Activated naive CD8-positive, alpha-beta T cell treated with anti-CD3 and anti-CD28 coated beads for 36 hours (primary cell): ENCODE results near the gene ELL. TPM values are rescaled to one million over a fixed set of nuclear protein-coding genes. Genes with fewer than 3 reads are reported as not detected.

Source experiments
- DNase-seq: peaks from one replicate; pipeline ENCODE4 v3.0.0; 2021
- H3K27ac Mint-ChIP-seq: one replicate; pipeline ENCODE4 v1.8.0; 2022; ENCODE audit warnings: mild to moderate bottlenecking, moderate library complexity, mixed read lengths
- H3K27me3 Mint-ChIP-seq: one replicate; pipeline ENCODE4 v1.8.0; 2022; ENCODE audit warnings: mild to moderate bottlenecking, mixed read lengths
- H3K36me3 Mint-ChIP-seq: one replicate; pipeline ENCODE4 v1.8.0; 2021; ENCODE audit warnings: mild to moderate bottlenecking, mixed read lengths
- H3K4me1 Mint-ChIP-seq: one replicate; pipeline ENCODE4 v1.8.0; 2021; ENCODE audit warnings: mixed read lengths
- H3K4me3 Mint-ChIP-seq: one replicate; pipeline ENCODE4 v1.8.0; 2022; ENCODE audit warnings: mild to moderate bottlenecking, moderate library complexity, mixed read lengths
- H3K9me3 Mint-ChIP-seq: one replicate; pipeline ENCODE4 v1.8.0; 2022; ENCODE audit warnings: mixed read lengths
- total RNA-seq, 2 experiments: library from RNA; stranded (reverse); gene quantifications; one replicate each; pipeline ENCODE4 v1.2.3, GENCODE V29; 2021

The ELL gene
- total RNA-seq, 2 experiments from 2014 or later = 20.0 to 21.0 TPM

DNA sequence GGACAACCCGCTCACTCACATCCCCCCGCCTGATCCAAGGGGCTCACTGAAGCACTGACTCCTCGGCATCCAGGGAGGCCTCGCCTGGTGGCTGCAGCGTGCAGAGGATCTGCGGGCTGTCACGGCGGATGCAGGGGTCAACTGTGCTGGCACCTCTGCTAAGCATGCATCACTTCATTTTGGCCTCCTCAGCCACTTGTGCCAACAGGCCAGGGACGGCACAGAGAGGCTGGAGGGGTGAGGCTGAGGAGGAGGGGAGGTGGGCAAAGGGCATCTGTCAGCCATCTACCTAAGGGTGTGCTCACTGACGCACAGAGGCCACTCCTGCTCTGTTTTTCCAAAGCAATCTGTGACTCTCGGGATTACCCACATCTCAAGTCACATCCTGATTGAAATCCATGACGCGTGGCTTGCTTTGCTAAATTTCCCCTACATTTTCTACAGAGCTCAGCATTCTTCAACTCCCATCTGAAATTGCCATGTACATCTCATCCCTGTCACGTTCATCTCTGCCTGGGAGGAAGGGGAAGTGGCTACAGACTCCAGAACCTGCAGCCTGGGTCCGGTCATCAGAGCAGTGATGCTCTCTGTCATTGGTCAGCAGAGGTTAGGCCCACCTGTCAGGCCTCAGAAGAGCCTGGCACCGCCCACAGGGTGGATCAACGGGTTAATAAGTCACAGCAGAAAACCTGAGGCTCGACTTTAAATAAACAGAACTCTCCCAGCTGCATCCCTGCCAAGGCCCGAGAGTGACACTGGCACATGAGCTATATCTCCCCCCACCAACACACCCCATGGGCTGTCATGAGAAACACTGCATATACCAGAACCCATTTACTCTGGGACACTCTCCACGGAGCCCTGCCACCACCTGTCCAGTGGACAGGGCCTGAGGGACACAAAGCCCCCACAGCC is 17.6 kb downstream of the ELL start:
- Mint-ChIP-seq H3K27ac (no peak overlapping the region), H3K4me3 (no peak overlapping the region), H3K9me3 (no peaks in the 10 kb centered on the region), H3K27me3 (no peaks in the 10 kb centered on the region), H3K36me3 (no peaks in the 10 kb centered on the region), H3K4me1 (peaks cover 75% of the 10 kb centered on the region)
- no peak for DNase-seq

DNA sequence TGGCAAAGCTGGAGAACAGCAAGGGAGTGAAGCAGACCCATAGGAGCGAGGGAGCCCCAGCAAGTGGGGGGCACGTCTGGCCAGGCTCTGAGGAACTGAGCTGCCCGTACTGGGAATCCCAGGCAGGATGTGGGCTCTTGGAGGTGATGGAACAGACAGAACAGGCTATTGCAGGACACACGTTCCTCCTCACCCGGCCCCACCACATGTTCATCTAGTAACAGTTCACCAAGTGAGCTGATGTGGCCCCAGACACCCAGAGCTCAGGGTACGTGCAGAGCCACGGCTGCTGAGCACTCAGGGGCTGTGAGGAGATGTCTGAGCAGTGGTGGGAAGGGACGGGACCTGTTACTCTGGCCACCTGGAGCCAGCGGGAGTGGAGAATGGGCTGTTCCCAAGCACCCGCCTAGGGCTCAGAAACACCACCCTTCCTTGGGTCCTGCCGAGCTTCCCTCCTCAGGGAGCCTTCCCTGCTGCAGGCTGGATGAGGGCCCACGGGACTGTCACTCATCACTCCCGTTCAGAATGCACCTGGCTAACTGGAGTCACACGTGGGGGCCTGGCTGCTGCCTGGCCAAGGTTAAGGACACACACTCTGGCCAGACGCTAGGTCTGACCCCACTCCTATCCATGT is 18.4 kb downstream of the ELL start:
- no peaks in the 10 kb centered on the region for H3K27me3 Mint-ChIP-seq
- no peak overlapping the region for H3K4me3 Mint-ChIP-seq
- H3K4me1 Mint-ChIP-seq = peaks cover 78% of the 10 kb centered on the region
- no peak for DNase-seq
- H3K9me3 Mint-ChIP-seq = no peaks in the 10 kb centered on the region
- no peaks in the 10 kb centered on the region for H3K36me3 Mint-ChIP-seq
- peak overlapping the region; percentile 8 for H3K27ac Mint-ChIP-seq

DNA sequence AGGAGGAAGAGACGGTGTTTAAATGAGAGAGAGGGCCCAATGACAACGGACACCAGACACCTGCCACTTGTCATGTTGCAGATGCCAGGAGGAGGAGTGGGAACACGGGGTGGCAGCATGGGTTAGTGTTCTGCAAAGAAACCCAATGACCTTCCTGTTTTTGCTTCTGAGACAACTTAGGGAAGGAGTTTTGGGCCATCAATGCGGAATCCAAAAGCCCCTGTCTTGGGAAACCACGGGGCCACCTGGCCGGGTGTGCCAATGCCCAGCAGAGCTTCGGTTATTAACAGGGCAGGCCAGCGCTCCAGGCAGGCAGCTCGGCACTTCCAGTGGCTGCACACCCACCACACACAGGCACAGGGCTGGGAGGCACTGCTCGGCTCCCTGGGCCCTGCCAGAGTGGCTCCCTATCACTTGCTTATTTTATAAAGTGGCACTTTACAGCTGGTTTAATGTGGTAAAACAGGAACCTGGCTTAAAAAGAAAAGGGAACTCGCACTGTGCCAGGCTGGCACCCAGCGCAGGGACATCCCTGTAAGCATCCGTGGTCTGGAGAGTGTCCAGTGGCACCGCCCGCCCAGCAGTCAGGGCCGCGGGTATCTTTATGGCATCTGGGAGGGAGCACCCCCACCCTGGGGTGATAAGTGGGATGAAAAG is 19.1 kb downstream of the ELL start:
- Mint-ChIP-seq H3K27me3 (no peaks in the 10 kb centered on the region), H3K9me3 (no peaks in the 10 kb centered on the region), H3K4me1 (peaks cover 79% of the 10 kb centered on the region), H3K27ac (peak overlapping the region; percentile 8), H3K36me3 (no peaks in the 10 kb centered on the region), H3K4me3 (no peak overlapping the region)
- no peak for DNase-seq

DNA sequence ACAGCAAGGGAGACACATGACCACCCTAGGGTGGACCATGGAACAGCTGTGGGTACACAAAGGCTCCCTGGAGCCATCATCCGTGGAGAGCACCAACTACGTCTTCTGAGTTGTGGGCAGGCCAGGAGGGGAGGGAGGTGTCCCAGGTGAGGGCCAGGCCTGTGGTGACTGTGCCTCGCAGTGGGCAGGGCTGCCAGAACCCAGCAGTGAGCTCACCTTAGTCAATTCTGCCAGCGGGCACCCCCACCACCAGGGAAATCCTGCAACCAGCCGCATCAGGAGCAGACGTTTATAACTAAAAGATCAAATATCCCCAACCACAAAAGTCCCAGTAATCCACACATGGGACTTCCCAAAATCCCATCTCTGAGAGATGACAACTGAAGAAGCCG is 19.6 kb downstream of the ELL start:
- Mint-ChIP-seq H3K27me3 (no peaks in the 10 kb centered on the region), H3K27ac (no peak overlapping the region), H3K9me3 (no peaks in the 10 kb centered on the region), H3K4me1 (peaks cover 76% of the 10 kb centered on the region), H3K4me3 (no peak overlapping the region), H3K36me3 (no peaks in the 10 kb centered on the region)
- DNase-seq = no peak

DNA sequence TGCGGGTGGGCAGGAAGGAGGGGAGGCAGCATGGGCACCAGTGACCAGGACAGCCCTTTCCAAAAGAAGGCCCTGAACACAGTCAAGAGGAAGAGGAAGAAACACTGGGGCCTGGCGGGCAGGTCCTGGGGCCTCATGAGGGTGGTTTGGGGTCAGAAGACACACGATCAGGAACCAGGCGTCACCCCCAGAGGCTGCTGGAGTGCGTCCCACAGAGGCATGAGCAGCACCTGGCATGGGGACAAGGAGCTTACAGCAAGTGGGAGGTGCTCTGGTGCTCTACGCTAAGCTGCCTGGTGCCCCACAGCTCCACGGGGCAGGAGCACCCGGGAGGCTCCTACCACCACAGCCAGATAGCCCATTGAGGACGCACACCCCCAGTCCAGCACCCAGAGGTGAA is 20.0 kb downstream of the ELL start:
- Mint-ChIP-seq H3K27me3 (no peaks in the 10 kb centered on the region), H3K4me1 (peaks cover 76% of the 10 kb centered on the region), H3K36me3 (no peaks in the 10 kb centered on the region), H3K9me3 (no peaks in the 10 kb centered on the region), H3K4me3 (no peak overlapping the region), H3K27ac (no peak overlapping the region)
- DNase-seq = no peak

DNA sequence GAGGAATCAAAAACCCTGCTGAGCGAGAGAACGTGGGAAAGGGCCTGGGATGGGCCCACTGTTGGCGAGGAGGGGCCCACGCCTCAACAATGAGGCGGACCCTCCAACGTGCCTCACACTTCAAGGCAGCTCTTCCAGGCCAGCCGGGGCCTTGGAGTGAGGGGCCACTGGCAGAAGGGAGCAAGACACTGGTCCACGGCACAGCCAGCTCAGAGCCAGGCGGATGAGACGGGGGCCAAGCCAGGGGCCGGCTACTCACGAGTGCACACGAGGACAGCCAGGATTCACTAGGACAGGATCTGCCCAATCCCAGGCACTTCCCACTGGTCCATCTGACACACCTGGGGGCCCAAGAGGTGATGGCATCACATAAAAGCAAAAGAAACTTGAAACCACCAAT is 20.5 kb downstream of the ELL start:
- no peaks in the 10 kb centered on the region for H3K27me3 Mint-ChIP-seq
- H3K27ac Mint-ChIP-seq = no peak overlapping the region

DNA sequence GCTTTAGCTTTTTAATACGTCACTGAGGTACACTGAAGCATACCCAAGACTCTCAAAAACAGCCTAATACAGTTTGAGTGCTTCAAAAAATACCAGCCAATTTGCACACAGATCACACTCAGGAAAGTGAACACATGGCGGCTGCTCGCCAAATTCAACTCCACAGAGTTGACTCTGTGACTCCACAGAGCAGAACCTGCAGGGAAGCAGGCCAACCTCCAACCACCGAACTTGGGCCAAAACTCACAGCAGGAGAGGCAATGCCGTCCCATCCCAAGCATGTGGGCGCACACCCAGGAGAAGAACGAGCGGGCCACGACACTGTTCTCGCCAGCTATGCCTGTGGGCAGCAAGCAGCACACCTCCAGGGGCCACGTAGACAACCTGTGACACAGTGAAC is 21.1 kb downstream of the ELL start:
- Mint-ChIP-seq H3K27ac (no peak overlapping the region), H3K4me3 (no peak overlapping the region), H3K27me3 (no peaks in the 10 kb centered on the region)

More for the DNA sequence above, 20.5 kb downstream of the ELL start:
- no peaks in the 10 kb centered on the region for H3K9me3 Mint-ChIP-seq
- H3K4me3 Mint-ChIP-seq = no peak overlapping the region
- H3K4me1 Mint-ChIP-seq = peaks cover 75% of the 10 kb centered on the region
- no peaks in the 10 kb centered on the region for H3K36me3 Mint-ChIP-seq
- no peak for DNase-seq

DNA sequence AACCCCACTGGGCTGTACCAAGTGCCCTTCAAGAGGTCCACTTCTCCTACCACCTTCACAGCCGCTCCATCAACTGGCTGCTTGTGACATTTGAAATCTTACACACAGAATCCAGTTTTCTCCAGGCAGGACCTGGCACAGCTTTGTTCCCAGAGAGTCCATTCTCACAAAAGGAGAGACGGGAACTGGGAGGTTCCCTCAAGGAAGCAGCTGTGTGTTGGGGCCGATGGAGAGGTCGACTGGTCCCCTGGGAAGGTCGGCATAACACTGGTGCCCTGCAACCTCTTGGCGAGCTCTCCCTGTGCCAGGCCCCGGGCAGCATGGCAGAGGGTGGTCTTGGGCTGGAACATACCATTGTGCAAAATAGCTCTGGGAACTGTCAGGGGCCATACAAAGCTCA is 21.5 kb downstream of the ELL start:
- H3K27ac Mint-ChIP-seq = no peak overlapping the region
- H3K36me3 Mint-ChIP-seq = no peaks in the 10 kb centered on the region
- H3K9me3 Mint-ChIP-seq = no peaks in the 10 kb centered on the region
- peaks cover 75% of the 10 kb centered on the region for H3K4me1 Mint-ChIP-seq
- DNase-seq = no peak
- no peaks in the 10 kb centered on the region for H3K27me3 Mint-ChIP-seq
- H3K4me3 Mint-ChIP-seq = no peak overlapping the region

More for the DNA sequence above, 21.1 kb downstream of the ELL start:
- Mint-ChIP-seq H3K36me3 (no peaks in the 10 kb centered on the region), H3K9me3 (no peaks in the 10 kb centered on the region), H3K4me1 (peaks cover 76% of the 10 kb centered on the region)
- DNase-seq = no peak

DNA sequence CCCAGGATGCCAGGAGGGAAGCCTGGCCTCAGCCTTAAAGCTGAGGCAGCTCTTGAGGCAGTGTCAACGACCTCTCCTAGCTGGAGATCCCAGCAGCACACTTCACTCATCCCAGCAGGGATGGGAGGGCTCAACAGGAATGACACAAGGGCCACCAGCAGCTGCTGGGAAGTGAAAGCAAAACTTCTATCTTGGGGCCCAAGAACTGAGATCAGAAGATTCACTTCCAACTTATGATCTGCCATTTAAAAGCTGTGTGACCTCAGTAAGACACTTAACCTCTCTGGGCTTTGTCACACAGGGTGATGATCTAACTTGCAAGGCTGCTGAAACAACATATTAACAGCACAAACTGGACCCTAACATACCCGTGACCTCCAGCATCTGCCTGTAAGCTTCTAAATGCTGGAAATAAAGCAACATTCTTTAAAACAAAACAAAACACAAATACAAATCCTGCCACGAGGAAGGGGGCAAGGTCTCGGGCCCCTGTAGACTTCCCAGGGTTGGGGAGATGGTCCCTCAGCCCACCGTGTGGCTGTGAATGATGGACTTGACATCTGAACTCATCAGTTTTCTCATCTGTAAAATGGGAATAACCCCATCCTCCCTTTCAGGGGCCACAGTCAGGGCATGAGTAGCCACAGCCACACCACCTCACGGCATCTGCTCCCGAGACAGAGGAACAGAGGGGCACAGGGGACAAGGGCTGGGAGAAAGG is 22.7 kb downstream of the ELL start:
- Mint-ChIP-seq H3K27ac (peak overlapping the region; percentile 63), H3K4me3 (no peak overlapping the region), H3K9me3 (no peaks in the 10 kb centered on the region), H3K36me3 (no peaks in the 10 kb centered on the region), H3K4me1 (peaks cover 77% of the 10 kb centered on the region), H3K27me3 (no peaks in the 10 kb centered on the region)
- DNase-seq = no peak

DNA sequence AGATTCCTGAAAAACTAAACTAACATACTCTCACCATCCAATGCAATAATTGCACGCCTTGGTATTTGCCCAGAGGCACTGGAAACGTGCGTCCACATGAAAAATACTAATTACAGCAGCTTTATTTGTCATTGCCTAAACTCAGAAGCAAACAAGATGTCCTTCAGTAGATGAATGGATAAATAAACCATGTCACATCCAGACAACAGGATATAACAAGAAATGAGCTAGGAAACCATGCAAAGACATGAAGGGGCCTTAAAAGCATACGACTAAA is 25.0 kb downstream of the ELL start:
- H3K4me1 Mint-ChIP-seq = peaks cover 69% of the 10 kb centered on the region
- no peak for DNase-seq
- no peaks in the 10 kb centered on the region for H3K9me3 Mint-ChIP-seq
- H3K27ac Mint-ChIP-seq = peak overlapping the region; percentile 9
- no peak overlapping the region for H3K4me3 Mint-ChIP-seq
- H3K36me3 Mint-ChIP-seq = no peaks in the 10 kb centered on the region
- H3K27me3 Mint-ChIP-seq = no peaks in the 10 kb centered on the region

DNA sequence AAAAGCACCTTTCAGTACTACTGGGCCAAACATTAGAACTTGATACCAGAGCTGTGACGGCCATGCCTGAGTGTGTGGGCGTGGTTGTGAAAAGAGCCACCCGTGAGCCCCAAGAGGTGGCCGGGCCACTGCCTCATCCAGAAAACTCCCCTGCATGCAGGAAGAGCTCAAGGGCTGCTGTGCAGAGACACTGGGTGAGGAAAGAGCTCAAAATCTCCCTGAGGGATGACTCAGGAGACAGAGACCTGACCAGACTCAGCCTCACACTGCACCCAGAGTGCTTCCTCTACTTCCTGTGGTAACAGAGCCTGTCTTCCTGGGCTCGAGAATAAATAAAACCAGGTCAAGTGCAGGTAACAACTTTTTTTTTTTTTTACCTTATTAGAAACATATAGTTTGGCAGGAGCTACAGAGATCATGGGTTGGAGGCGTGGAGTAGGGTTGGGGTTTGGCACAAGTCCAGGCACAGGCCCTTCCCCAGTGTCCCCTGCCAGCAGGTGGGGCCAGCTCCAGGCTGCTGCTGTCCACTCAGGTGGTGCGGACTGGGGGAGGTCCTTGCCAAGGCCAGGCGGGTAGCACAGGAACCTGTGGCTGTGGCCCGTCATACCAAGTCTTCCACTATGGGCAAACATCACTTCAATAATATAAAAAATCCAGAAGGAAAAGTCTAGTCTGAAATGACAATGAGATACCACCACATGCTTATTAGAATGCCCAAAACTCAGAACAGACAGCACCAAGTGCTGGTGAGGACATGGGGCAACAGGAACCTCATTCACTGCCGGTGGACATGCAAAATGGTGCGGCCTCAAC is 25.5 kb downstream of the ELL start:
- H3K27ac Mint-ChIP-seq = peak overlapping the region; percentile 82
- peak; percentile 61 for DNase-seq
- H3K4me1 Mint-ChIP-seq = peaks cover 65% of the 10 kb centered on the region
- H3K36me3 Mint-ChIP-seq = no peaks in the 10 kb centered on the region
- H3K9me3 Mint-ChIP-seq = no peaks in the 10 kb centered on the region
- H3K4me3 Mint-ChIP-seq = peak overlapping the region; percentile 18
- no peaks in the 10 kb centered on the region for H3K27me3 Mint-ChIP-seq

DNA sequence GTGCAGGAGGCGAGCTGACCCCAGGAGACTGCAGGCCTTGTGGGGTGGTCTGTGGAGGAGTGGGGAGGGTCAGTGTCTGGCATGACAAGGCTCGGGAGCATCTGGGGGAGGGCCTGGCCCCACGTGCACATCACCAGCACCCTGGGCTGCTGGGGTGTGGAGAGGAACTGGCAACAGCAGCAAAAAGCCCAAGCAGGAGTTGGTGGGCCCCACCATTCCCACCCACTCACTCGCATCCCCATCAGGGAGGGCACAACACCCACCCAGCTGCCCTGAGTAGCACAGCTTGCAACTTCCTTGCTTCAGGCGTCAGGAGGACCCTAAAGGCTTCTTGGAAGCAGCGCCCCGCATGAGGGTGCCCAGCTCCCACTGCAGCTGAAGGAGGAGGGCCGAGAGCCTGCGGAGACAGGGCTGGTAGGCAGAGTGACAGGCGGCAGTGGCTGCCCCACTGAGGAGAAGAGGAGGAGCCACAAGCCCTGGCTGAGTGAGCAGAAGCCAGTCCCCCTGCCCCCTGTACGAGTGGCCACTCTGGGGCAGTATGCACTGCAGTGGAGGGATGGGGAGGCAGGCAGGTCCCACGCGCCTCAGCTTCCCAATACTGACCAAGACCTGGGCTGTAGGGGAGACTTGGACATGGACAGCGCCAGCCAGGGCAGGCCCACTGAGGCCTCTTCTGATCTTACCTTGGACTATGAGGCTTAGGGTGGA is 26.5 kb downstream of the ELL start:
- H3K4me1 Mint-ChIP-seq = peaks cover 56% of the 10 kb centered on the region

DNA sequence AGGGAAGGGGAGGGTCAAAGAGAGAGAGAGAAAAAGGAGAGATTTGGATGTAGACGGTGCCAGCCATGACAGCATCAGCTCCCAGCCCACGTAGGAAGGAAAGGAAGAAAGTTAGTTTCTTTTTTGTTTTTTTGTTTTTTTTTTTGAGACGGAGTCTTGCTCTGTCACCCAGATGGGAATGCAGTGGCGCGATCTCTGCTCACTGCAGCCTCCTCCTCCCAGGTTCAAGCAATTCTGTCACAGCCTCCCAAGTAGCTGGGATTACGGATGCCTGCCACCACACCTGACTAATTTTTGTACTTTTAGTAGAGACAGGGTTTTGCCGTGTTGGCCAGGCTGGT is 27.6 kb downstream of the ELL start:
- Mint-ChIP-seq H3K4me3 (no peak overlapping the region), H3K9me3 (no peaks in the 10 kb centered on the region), H3K27ac (peak overlapping the region; percentile 65), H3K27me3 (no peaks in the 10 kb centered on the region), H3K4me1 (peaks cover 49% of the 10 kb centered on the region), H3K36me3 (no peaks in the 10 kb centered on the region)
- no peak for DNase-seq

More for the DNA sequence above, 26.5 kb downstream of the ELL start:
- no peak for DNase-seq
- Mint-ChIP-seq H3K27me3 (no peaks in the 10 kb centered on the region), H3K27ac (peak overlapping the region; percentile 82), H3K36me3 (no peaks in the 10 kb centered on the region), H3K9me3 (no peaks in the 10 kb centered on the region), H3K4me3 (peak overlapping the region; percentile 18)
